Activated CD8-positive, alpha-beta memory T cell treated with anti-CD3 and anti-CD28 coated beads, Interleukin-2, amount 50 U/mL, for 4 hours (primary cell): ENCODE measurements around the gene POLL.
"Not testable (repeated sequence)": the region's sequence is repeated elsewhere in the genome, so short reads cannot be mapped to it uniquely, and the experiment has no call there.

Source experiments
- DNase-seq: peaks from one replicate; pipeline ENCODE4 v3.0.0-alpha.2; 2020

POLL gene

DNA sequence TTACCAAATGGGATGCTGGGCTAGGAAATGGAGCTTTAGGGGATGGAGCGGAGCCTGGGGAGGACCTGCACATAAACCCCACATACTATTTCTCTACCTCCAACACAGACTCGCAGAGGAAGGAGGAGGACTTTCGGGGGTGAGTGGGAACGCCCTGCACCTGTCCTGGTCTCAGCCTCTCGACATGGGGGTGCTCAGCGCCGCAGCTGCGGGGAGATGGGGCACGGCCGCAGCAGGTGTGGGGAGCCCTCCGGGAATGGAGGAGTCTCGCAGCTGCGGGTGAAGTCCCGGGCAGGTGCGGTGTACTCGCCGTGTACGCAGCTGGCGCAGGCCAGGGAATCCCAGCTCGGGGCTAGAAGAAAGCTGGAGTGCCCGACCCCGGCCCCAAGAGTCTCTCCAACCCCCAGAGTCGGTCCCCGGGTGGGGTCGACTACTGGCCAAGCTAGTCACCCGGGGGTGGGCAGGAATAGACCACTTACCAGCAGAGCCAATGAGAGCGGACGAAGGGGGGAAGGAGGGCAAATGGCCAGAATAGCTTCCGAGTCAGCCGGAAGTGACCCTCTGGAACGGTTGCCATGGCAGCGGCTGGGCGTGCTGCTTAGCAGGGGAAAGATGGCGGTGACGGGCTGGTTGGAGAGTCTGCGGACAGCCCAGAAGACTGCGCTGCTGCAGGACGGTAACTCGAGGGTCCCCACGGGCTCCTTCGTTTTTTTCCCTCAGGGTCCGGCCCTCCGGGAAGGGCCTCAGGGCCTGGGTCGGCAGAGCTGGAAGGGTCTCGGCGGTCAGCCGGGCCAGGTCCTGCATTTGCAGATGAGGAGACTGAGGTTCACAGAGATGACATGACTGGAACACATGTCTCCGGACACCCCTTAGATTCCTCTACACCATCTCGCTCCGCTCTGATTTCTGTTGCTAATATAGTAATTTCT is at the start of gene POLL, which contains the start of gene DPCD:
POLL (minus strand) TSS at position 533 of the 929 bp plus-strand sequence. CDS start 897 bp downstream, outside the sequence.
DPCD (plus strand) TSS at position 597 of the 929 bp plus-strand sequence; CDS start at position 613, 16 bp downstream.
- peak; percentile 92 for DNase-seq

DNA sequence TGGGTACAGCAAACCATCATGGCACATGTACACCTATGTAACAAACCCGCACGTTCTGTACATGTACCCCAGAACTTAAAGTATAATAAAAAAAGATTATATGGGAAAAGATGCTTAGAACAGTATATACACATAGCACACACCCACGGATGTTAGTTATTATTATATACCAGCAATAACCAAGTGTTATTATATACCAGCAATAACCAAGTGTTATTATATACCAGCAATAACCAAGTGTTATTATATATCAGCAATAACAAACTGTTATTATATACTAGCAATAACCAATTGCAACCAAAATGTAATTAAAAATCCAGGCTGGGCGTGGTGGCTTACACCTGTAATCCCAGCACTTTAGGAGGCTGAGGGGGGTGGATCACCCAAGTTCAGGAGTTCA is 45.5 kb upstream of the POLL start:
- not testable (repeated sequence) for DNase-seq

DNA sequence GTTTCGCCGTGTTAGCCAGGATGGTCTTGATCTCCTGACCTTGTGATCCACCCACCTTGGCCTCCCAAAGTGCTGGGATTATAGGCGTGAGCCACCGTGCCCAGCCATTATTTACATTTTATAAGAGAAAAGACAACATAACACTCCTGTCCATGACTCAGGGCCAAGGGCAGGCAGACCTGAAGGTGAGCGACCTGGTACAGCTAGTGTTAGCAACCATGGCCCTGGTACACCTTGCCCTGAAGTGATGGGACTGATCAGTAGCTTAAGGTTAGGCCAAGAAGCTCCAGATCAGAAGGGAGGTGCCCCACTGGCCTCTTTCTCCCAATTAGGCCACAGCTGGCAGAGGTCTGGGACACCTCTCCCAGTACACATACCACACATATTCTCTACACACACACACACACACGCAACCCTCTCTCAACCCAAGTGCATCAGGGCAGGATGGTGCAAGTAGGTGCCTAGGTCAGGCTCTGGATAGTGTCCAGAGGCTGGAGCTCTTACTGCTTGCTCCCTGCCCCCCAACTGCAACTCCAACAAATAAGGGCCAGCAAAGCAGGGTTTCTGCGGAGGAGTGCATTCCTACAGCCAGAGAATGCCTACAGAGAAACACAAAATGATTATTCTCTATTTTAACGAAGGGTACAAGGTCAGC is 43.9 kb upstream of the POLL start:
- DNase-seq = no peak

DNA sequence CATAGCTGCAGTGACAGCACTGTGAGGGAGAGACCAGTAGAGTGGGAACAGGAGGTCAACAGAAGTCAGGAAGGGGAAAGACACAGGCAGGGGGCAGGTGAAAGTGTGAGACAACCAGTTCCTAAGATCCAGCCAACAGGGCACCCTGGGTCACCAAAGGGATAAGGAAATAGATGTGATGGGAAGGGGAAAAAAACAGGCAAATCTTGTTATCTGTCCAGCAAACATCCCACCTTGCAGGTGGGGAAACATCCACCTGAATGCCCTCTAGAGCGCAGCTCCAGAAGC is 42.5 kb upstream of the POLL start:
- no peak for DNase-seq

DNA sequence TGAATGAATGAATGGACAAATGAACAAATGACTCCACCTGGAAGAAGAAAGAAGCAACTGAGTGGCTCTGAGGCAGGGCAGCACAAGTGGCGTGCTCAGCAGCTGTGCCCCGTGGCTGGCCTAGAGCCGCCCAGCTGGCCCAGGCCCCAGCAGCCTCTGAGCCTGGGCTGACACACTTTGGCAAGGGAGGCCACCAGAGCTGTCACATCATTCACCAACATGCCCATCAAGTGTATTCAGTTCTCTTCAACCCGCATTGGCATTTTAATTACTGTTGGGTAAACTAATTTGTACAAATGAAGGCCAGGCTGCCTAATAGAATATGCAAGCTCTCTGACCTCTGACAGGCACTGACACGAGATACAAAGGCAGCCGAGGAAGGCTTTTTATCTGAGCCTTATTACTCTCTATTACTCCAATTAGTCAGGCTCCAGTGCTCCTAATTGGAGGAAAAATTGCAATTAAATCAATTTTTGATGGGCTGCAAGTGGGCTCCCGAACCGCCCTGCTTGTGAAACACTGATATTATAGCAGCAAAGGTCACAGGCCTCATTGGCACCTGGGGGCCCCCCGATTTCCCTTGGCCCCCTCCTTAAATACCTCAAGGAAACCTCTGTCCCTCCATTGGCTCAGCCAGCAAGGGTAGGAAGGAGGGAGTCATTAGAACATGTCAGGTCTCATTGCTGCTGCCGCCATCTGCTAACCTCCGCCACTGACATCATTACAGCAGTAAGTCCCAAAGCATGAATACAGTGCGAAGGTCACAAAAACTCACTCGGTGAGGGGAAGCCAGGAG is 42.0 kb upstream of the POLL start:
- no peak for DNase-seq

DNA sequence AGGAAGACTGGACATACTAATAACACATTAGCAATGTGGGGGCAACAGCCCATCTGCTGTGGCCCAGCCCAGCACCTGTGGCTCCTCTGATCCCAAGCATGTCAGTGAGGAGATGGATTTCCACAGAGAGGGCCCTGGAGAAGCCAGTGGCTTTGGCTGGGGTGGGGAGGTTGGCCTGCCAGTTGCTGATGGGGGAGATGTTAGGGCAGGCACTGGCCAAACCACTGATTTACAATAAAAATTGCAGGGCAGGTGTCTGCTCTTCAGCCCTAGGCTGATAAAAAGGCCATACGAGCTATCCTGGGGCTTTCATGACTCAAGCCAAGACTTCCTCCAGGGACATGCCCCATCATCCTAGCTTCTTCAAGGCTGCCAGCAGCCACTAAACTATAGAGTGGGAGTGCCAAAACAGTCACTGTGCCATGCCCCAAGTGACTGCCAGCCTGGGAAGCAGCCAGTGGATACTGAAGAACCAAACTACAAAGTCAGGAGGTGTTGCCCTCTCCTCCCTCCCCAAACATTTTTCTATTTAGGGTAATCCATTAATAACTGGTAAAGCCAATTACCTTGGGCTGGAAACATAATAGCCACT is 37.9 kb upstream of the POLL start:
- DNase-seq = no peak

DNA sequence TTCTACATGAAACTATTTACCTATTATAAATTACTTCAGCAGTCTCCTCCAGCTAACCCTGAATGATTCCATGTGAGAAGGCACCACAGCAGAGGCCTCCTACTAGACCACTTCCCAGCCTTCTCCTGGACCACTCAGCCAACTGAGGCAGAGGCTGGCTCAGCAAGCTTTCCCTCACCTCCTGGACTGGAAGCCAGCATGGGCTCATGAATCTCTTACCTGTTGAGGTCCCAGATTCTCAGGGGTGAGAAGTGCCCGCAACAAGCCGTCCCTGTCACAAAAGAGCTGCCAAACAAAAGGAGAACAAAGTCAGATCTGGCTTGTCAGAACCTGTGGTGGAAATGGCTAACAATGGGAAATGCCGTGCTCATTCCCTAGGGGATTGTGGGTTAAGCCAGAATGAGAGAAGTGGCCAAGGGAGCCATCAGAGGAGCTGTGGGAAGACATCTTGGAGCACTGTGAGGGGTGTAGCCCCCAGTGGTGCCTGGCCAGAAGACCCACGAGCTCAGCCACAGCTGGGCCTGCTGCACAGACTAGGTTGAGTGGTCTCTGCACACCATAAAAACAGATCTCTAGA is 36.6 kb upstream of the POLL start:
- no peak for DNase-seq

DNA sequence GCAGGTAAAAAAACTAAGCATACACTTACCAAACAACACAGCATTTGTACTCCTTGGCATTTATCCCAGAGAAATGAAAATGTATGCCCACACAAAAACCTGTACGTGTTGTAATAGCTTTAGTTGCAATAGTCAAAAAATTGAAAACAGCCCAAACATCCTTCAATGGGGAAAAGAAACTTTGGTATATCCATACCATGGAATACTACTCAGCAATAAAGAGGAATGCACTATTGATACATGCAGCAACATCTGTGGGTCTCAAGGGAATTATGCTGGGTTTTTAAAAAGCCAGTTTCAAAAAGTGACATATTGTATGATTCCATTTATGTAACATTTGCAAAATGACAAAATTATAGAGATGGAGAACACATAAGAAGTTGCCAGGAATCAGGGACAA is 35.5 kb upstream of the POLL start:
- DNase-seq = no peak

DNA sequence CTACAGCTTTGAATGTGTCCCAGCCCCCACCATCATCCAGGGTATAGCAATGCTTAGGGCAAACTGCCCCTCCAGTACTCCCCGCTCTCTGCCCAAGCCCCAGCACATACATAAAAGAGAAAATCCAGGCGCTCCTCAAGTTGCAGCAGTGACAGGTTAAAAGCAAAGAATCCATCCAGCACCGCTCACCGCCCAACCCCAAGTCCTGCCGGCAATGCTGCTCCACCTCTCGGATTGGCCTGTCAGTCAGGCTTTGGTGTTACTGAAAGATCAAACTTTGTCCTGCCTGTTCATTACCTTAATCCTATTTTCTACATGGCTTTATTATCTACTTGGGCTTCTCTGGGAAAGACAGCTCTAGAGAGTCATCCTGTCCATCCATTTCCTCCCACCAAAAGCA is 31.9 kb upstream of the POLL start:
- DNase-seq = no peak

DNA sequence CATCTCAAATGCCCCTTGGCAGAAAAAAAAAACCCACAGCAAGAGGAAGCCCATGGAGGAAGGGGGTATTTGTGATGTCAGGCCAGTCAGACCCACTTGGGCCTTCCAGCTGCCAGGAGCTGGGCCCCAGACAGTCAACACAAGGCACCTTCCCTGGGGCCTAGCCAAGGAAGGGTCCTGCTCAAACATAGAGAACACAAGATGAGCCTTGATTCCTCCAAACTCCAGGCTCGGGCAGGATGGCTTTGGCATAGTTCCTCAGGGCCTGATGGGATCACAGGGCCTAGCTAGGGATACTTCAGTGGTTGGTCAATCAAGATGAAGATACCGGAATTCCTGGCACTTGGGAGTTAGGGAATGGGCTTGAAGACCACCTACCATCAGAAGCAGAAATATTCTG is 30.8 kb upstream of the POLL start:
- no peak for DNase-seq

DNA sequence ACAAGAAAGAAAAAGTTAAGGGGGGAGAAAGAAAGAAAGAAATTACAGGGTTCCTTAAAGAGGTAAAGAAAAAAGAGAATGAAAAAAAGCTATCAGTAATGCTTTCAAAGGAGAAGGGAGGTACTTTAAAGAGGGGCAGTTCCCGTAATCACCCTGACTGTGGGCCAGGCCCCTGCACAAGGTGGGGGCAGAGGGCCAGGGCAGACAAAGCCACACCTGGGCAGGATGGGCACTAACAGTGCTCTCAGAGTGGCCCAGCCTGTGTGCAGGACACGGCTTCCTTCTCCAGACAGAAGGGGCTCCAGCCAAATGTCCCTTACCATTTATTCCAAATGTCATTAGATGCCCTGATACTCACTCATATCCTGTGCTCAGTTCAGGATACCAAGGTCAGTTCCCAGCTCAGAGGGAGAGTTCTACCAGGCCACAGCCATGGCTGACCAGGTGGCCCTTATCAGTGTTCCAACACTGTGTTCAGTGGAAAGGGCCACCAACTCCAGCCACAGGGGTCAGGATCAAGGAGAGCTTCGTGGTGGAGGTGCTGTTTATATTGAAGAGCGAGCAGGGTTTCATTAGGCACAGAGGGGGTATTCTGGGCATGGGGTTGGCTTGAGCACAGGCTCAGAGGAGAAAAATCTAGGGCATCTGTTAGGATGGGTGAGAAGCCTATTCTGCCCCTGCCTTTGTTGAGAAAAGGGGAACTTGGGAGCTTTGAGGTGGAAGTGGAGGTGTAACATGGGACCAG is 29.9 kb upstream of the POLL start:
- DNase-seq = no peak

DNA sequence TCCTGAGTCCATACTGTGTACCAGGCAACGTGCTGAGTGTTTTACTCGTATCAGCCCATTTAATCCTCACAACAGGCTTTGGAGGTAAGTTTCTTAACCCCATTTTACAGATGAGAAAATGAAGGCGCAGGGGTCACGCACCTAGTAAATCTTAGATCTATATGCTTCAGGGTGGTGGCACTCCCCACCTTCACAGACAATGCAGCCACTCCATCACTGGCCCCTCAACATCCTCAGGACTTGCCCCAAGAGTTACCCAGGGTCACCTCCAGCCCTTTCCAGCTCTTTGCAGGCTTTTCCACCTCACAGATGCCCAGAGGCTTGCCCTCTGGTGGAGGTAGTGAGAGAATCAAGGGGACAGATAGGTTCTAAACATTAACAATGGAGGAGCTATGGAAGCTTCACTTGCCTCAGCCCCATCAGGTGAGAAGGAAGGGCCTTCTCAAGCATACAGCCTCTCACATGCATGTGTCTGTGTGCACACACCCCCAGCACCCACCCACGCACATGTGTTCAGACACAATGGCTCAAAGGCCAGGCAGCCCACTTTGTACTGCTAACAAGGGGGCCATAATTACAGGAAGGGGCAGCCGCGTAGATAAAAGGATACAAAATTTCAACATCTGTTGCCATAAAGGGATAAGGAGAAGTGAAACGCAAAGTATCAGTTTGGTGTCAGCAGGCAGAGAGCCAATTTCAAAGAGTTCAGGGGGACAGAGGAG is 29.2 kb upstream of the POLL start:
- DNase-seq = no peak

DNA sequence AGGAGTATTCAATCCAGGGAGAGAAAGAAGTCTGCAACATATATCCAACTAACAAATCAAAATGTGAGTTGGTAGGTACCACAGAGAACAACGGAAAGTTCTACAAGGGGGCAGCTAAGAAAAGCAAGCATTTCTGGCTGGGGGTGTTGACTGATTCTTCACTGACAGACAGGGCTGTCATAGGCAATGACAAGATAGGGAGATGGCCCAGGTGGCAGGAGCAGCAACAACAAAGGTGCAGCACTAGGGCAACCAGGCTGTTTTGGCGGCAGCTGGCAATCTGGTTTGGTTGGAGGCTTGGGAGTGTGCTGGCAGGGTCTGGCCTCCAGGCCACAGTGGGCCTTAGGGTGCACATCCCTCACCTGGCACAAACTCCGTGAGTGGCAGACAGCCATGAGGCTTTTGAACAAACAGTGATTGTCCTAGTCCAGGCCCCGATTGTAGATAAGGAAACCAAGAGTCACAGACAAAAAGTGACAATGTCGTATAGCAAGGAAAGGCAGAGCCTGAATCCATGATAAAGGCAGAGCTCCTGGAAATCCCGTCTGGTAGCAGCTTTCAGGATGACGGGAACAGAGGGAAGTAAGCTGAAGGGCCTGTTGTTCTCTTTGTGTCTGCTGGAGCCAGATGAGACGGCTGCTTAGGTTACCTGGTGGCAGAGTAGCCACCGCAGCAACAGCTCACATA is 28.5 kb upstream of the POLL start:
- no peak for DNase-seq

DNA sequence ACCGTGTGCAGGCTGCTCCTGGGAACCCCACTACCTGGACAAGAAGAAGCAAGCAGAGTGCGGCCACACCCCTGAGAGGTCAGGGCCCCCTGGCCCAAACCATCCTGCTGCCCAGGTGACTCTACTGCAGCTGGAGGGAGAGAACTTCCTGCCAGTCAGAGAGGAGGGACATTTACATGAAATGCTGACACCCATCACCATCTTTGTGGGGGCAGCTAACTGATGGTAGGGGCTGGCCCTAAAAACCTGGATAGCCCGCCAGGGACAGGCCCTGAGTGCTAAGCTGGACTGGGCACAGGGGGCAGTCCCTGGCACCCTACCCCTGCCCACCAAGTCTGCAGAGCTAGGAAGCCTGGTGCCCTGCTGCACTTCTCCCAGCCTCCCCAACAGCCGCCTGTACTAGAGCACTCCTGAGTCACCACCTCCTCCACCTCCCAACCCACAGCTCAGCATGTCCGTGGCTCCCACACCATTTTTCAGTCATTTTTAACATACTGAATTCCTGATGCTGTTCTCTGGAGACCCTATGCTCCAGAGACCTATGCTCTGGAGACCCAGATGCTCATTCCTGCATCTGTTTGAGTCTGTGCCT is 27.6 kb upstream of the POLL start:
- DNase-seq = no peak

DNA sequence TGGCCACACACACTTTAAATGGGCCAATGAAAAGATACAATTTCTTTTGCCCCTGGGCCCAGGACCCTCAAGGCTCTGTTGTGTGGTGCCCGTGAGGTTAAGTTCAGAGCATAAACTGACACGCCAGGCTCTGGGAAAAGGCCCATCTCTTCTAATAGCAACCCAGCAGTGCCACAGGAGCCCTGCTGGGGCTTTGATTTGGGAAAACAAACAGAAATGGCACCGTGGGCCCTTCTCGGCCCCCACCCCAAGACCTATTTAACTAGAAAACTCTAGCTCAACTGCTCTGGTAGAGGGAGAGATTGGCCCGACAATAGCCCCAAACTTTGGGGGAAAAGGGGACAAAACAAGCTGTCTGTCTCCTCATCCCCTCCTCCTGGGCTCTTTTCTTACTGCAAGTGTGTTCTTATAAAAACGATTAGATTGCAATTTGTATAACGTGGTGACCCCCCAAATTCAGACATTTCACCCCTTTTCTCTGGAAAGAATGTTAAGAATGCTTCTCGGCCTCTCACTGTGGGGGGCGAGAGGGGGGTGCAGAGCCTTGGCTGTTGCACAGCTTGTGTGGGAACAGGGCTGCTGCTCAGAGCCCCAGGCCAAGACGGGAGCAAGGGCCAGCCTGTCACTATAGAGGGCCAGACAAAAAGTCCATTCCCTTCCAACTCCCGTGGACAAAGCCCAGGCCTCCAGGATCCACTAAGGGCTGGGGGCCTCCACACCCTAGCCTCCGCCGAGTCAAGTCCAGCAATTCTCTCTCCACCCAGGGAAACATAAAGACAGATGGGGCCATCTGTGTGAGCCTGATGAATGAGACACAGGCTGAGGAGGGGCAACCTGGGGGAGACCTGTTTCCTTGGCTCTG is 26.8 kb upstream of the POLL start:
- DNase-seq = no peak

DNA sequence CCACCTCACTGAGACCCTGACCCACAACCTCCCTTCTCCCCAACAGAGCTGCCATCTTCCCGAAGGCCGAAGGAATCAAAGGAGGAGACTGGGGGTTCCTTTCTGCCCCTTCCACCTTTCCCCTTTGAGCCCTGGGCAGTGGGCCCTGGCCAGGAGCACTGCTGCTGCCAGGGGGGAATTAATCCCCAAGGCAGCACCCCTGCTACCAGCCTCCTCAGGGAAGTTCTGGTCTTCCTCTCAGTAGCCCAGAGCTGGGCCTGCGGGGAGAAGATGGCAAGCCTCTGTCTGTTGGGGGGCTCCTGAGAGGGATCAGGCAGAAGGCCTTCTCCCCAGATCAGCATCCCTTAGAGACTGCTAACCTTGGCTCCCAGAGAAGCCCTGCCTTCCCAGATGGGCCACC is 25.6 kb upstream of the POLL start:
- no peak for DNase-seq

DNA sequence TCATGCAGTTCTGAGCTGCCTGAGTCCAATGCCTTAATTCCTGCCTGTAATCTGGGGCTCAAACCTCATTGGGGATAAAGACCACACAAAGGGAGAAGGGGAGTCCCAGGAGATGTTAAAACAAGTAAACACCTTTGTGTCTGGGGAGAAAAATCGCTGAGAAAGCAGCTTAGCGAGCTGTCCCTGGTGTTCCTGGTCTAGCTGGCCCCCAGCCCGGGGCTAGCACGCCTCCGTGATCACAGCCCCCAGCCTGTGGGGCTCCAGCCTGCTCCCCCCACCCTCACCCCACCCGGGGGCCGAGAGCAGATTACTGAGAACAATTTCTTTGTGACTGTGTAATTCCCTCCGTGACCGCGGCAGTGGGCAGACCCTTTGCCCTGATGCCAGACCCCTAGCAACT is 24.8 kb upstream of the POLL start:
- no peak for DNase-seq

DNA sequence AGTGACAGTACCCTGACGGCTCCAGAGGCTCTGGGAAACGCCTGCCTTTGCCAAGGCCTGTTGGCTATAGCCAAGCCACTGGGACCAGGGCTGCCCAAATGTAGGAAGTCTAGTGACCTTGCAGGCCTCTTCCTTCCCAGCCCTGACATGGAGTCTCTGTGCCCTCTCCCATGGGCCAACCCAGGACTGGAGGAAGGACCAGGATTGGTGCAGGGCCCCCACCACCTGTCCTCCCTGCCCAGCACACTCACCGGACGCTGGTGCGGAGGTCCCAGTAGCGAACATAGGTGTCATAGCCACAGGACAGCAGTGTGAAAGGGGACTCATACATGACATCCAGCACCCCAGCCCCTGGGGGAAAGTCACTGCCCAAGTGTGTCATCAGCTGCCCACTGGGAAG is 24.0 kb upstream of the POLL start:
- DNase-seq = no peak
